PFSK-1 (cell line): ENCODE results near the gene FLT4.

Source experiments
- TAF1 ChIP-seq: IDR thresholded peaks from 2 replicates; pipeline ENCODE4 v1.6.1; 2012; ENCODE audit warnings: low read length, control low read depth, borderline replicate concordance; ENCODE audit not compliant: insufficient read depth
- TF ChIP-seq, protein P1 (sequence below), 2 experiments: IDR thresholded peaks; 2 replicates each; pipeline versions ENCODE4 v1.6.1 to v1.8.0; 2011 to 2012; ENCODE audit warnings: low read depth in 2 of 2, low read length in 2 of 2, control low read depth in 1 of 2, inconsistent platforms in 1 of 2, mild to moderate bottlenecking in 1 of 2, moderate library complexity in 1 of 2; ENCODE audit not compliant: insufficient read depth in 1 of 2

GRCh38 chr5:180621311-180621710, 28.1 kb downstream of the FLT4 start:
- no peak for TF ChIP-seq TAF1
- TF ChIP-seq, protein P1, sequence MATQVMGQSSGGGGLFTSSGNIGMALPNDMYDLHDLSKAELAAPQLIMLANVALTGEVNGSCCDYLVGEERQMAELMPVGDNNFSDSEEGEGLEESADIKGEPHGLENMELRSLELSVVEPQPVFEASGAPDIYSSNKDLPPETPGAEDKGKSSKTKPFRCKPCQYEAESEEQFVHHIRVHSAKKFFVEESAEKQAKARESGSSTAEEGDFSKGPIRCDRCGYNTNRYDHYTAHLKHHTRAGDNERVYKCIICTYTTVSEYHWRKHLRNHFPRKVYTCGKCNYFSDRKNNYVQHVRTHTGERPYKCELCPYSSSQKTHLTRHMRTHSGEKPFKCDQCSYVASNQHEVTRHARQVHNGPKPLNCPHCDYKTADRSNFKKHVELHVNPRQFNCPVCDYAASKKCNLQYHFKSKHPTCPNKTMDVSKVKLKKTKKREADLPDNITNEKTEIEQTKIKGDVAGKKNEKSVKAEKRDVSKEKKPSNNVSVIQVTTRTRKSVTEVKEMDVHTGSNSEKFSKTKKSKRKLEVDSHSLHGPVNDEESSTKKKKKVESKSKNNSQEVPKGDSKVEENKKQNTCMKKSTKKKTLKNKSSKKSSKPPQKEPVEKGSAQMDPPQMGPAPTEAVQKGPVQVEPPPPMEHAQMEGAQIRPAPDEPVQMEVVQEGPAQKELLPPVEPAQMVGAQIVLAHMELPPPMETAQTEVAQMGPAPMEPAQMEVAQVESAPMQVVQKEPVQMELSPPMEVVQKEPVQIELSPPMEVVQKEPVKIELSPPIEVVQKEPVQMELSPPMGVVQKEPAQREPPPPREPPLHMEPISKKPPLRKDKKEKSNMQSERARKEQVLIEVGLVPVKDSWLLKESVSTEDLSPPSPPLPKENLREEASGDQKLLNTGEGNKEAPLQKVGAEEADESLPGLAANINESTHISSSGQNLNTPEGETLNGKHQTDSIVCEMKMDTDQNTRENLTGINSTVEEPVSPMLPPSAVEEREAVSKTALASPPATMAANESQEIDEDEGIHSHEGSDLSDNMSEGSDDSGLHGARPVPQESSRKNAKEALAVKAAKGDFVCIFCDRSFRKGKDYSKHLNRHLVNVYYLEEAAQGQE (IDR thresholded peaks at IDR 0.05; ENCODE audit: insufficient read depth in 1 of 2, low read depth in 2 of 2, low read length in 2 of 2): no peak
